ENCODE data around the gene OTOP3. TPM values are rescaled to one million over a fixed set of nuclear protein-coding genes. Genes with fewer than 3 reads are reported as not detected.

OTOP3 gene
- total RNA-seq, 3 donors from 2014 or later (not counting 1 experiment from before 2014, with no cell fraction given): not detected

GRCh38 chr17:74949455-74950115 lies 13.9 kb downstream of the OTOP3 start:
- TF ChIP-seq CTCF (IDR thresholded peaks at IDR 0.05): no peak
- no peak overlapping the region for H3K27ac Mint-ChIP-seq

GRCh38 chr17:74950207-74950606 lies 14.5 kb downstream of the OTOP3 start:
- no peak for DNase-seq
- H3K27ac Mint-ChIP-seq: no peak overlapping the region
- WGBS (ENCODE audit: insufficient coverage): 72% methylated on average over 8 of the region's 8 CpGs
- H3K27ac ChIP-seq (ENCODE audit: low read length): no peak overlapping the region
- H3K36me3 Mint-ChIP-seq: no peaks in the 10 kb centered on the region
- H3K4me1 ChIP-seq (ENCODE audit: control insufficient read depth, insufficient read depth, low read length): no peaks in the 10 kb centered on the region
- no peak overlapping the region for H3K4me3 Mint-ChIP-seq
- TF ChIP-seq CTCF (IDR thresholded peaks at IDR 0.05): no peak
- H3K27me3 Mint-ChIP-seq (ENCODE audit: low read depth in 2 of 2): peaks cover 0 to 1% of the 10 kb centered on the region in 2 donors
- H3K9me3 ChIP-seq (ENCODE audit: control insufficient read depth, insufficient read depth, low read length): no peaks in the 10 kb centered on the region
- no peaks in the 10 kb centered on the region for H3K36me3 ChIP-seq (ENCODE audit: control insufficient read depth, insufficient read depth, low read length)
- no peak overlapping the region for H3K4me3 ChIP-seq (ENCODE audit: low read length)
- intact Hi-C loops (cut with micrococcal nuclease): no loop called here
- H3K9me3 Mint-ChIP-seq: no peaks in the 10 kb centered on the region
- no peak for ATAC-seq
- H3K4me1 Mint-ChIP-seq: no peaks in the 10 kb centered on the region
- H3K27me3 ChIP-seq (ENCODE audit: control insufficient read depth, insufficient read depth, low read length): no peaks in the 10 kb centered on the region

More at GRCh38 chr17:74949455-74950115, 13.9 kb downstream of the OTOP3 start:
- Histone ChIP-seq H3K9me3 (ENCODE audit: control insufficient read depth, insufficient read depth, low read length) (no peaks in the 10 kb centered on the region), H3K4me3 (ENCODE audit: low read length) (no peak overlapping the region), H3K27me3 (ENCODE audit: control insufficient read depth, insufficient read depth, low read length) (no peaks in the 10 kb centered on the region), H3K27ac (ENCODE audit: low read length) (no peak overlapping the region), H3K4me1 (ENCODE audit: control insufficient read depth, insufficient read depth, low read length) (no peaks in the 10 kb centered on the region), H3K36me3 (ENCODE audit: control insufficient read depth, insufficient read depth, low read length) (no peaks in the 10 kb centered on the region)
- Mint-ChIP-seq H3K9me3 (no peaks in the 10 kb centered on the region), H3K27me3 (ENCODE audit: low read depth in 2 of 2) (peaks cover 0 to 5% of the 10 kb centered on the region in 2 donors), H3K4me3 (no peak overlapping the region), H3K36me3 (no peaks in the 10 kb centered on the region), H3K4me1 (no peaks in the 10 kb centered on the region)
- 74% methylated on average over 11 of the region's 12 CpGs for WGBS (ENCODE audit: insufficient coverage)
- DNase-seq (no peak), ATAC-seq (no peak)
- intact Hi-C loops (cut with micrococcal nuclease): no loop called here

- Mint-ChIP-seq H3K4me3 (no peak overlapping the region), H3K27me3 (ENCODE audit: low read depth in 2 of 2) (no peaks in the 10 kb centered on the region), H3K27ac (no peak overlapping the region), H3K36me3 (no peaks in the 10 kb centered on the region), H3K4me1 (no peaks in the 10 kb centered on the region), H3K9me3 (no peaks in the 10 kb centered on the region)
- Histone ChIP-seq H3K36me3 (ENCODE audit: control insufficient read depth, insufficient read depth, low read length) (no peaks in the 10 kb centered on the region), H3K4me1 (ENCODE audit: control insufficient read depth, insufficient read depth, low read length) (no peaks in the 10 kb centered on the region), H3K27me3 (ENCODE audit: control insufficient read depth, insufficient read depth, low read length) (no peaks in the 10 kb centered on the region), H3K9me3 (ENCODE audit: control insufficient read depth, insufficient read depth, low read length) (no peaks in the 10 kb centered on the region), H3K27ac (ENCODE audit: low read length) (no peak overlapping the region), H3K4me3 (ENCODE audit: low read length) (no peak overlapping the region)
- intact Hi-C loops (cut with micrococcal nuclease): no loop called here
- TF ChIP-seq CTCF (IDR thresholded peaks at IDR 0.05): no peak
- WGBS (ENCODE audit: insufficient coverage): 80% methylated on average over 3 of the region's 3 CpGs
- DNase-seq: no peak
- no peak for ATAC-seq
Measured at GRCh38 chr17:74951065-74951464, 15.4 kb downstream of the OTOP3 start.
